Mucosa of stomach (tissue), 1 donor: ENCODE data around the gene IGFBP4.

ENCODE experiments used
- H3K27me3 ChIP-seq: one replicate; pipeline ENCODE4 v1.7.0; 2013; ENCODE audit warnings: mild to moderate bottlenecking, low read length; ENCODE audit not compliant: control insufficient read depth, insufficient read depth
- H3K36me3 ChIP-seq: one replicate; pipeline ENCODE4 v1.7.0; 2013; ENCODE audit warnings: low read length; ENCODE audit not compliant: control insufficient read depth, insufficient read depth
- H3K4me1 ChIP-seq: one replicate; pipeline ENCODE4 v1.7.0; 2013; ENCODE audit warnings: mild to moderate bottlenecking, low read length; ENCODE audit not compliant: control insufficient read depth, insufficient read depth
- H3K4me3 ChIP-seq: one replicate; pipeline ENCODE4 v1.7.0; 2013; ENCODE audit warnings: low read length
- H3K9ac ChIP-seq: one replicate; pipeline ENCODE4 v1.7.0; 2013; ENCODE audit warnings: mild to moderate bottlenecking, low read length, moderate library complexity
- H3K9me3 ChIP-seq: one replicate; pipeline ENCODE4 v1.7.0; 2013; ENCODE audit warnings: mild to moderate bottlenecking, low read length, moderate library complexity; ENCODE audit not compliant: control insufficient read depth
- donor health status: Pancreatic carcinoma.

IGFBP4 gene

DNA sequence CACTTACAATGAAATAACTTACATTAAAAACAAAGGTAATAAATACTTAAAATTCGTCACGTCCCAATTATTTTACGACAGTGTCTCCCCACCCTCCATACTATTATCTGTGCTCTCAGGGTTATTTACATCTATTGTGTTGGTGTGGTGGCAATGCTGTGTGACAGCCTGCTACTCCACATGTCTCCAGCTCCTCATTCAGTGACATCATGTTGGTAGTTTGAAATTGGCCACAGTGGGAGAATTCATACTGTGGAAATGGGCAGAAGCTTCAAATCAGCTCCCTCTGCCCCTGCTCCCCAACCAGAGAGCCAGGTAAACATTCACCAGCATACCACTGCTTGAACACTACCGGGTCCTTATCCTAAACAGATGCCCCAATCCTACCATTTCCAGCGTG lies 51.9 kb downstream of the IGFBP4 start:
- H3K36me3 ChIP-seq, result no peaks in the 10 kb centered on the region
- H3K4me1 ChIP-seq, result peaks cover 28% of the 10 kb centered on the region
- no peak overlapping the region for H3K4me3 ChIP-seq
- no peaks in the 10 kb centered on the region for H3K27me3 ChIP-seq
- H3K9ac ChIP-seq, result no peak overlapping the region
- no peaks in the 10 kb centered on the region for H3K9me3 ChIP-seq

DNA sequence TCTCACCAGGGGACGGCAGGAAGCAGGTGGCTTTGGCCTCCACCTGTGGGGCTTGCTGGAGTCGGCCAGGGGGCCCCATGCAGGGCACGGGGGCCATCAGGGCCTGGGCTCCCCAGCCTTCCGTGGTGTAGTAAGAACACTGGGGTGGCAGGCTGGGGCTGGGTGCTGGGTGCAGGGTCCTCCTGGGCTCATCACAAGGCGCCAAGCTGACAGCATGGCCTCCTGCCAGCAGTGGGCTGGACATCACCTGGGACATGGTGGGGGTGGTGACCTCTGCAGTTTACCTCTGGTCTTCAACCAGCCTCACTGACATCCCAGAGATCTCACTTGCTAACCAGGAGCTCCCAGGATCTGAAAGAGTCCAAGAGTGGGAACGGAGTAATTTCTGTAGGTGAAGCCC lies 52.9 kb downstream of the IGFBP4 start:
- Histone ChIP-seq H3K27me3 (no peaks in the 10 kb centered on the region), H3K9ac (no peak overlapping the region), H3K4me3 (no peak overlapping the region), H3K4me1 (peaks cover 33% of the 10 kb centered on the region), H3K36me3 (no peaks in the 10 kb centered on the region), H3K9me3 (no peaks in the 10 kb centered on the region)

DNA sequence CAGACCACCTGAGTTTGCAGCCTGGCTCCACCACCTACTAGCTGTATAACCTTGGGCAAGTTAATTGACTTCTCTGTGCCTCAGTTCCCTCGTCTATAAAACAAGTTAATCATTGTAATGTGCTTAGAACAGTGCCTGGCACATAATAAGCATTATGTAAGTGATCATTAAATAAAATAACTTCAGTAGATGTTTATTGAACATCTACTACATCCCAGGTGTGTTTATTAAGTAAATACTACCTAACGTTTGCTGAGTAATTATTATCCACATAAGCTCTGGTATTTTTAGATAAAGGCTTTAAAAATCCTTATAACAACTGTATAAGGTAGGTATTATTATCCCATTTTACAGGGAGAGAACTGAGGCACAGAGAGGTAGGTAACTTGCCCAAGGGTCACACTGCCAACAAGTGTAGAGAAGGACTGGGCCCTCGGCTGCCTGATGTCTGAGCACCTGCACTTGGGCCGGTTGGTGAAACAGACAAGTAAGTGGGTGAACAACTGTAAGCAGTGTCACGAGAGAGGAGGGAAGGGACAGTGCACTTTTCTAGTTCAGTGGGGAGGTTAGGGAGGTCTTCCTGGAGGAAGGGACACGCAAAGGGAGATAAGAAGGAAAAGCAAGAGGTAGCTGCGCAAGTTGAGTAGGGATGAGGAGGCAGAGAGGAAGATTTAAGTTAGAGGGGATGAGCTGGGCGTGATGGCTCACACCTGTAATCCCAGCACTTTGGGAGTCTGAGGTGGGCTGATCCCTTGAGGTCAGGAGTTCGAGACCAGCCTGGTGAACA lies 53.6 kb downstream of the IGFBP4 start:
- no peak overlapping the region for H3K4me3 ChIP-seq
- H3K9ac ChIP-seq, result no peak overlapping the region
- no peaks in the 10 kb centered on the region for H3K9me3 ChIP-seq
- H3K36me3 ChIP-seq, result no peaks in the 10 kb centered on the region
- no peaks in the 10 kb centered on the region for H3K27me3 ChIP-seq
- peaks cover 37% of the 10 kb centered on the region for H3K4me1 ChIP-seq

DNA sequence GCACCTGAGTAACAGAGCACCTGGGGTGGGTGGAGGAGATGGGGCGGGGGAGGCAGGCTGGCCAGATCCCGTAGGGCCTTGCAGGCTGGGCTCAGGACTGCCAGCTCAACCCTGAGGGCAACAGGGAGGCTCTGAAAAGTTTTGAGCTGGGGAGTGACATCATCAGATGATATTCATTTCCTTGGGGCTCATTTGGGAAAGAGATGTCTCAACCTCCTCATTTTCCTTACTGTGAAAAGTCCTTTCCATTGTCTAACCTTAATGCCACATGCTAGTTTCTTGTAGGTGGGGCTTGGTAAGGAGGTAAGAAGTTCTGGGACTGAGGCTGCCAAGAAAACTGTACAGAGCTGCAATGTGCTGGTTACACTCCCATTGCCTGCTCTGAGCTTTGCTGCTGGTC lies 54.4 kb downstream of the IGFBP4 start:
- Histone ChIP-seq H3K36me3 (no peaks in the 10 kb centered on the region), H3K4me3 (no peak overlapping the region), H3K4me1 (peaks cover 41% of the 10 kb centered on the region), H3K9ac (no peak overlapping the region), H3K27me3 (no peaks in the 10 kb centered on the region), H3K9me3 (no peaks in the 10 kb centered on the region)

DNA sequence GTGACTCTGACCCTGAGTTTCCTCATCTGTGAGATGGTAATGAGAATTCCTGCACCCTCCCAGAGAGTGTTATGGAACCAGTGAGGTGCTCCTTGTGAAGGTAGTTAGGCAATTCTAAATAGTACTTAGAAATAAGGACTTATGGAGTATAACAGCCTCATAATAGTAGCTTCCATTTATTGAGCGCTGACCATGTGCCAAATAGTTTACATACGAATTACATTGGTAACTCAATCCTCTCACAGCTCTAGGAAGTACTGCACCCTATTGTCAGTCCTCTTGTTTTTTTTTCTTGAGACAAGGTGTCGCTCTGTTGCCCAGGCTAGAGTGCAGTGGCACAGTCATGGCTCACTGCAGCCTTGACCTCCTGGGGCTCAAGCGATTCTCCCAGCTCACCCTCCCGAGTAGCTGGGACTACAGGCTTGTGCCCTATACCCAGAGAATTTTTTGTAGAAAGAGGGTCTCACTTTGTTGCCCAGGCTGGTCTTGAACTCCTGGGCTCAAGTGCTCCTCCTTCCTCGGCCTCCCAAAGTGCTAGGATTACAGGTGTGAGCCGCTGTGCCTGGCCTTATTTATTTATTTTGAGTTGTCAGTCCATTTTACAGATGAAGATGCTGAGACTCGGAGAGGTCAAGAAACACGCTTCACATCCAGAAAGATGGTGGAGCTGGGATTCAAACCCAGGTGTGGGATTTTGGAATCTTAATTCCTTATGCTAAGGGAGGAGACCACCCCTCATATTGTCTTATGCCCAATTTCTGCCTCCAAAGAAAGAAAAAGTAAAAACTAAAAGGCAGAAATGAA lies 55.2 kb downstream of the IGFBP4 start:
- H3K4me3 ChIP-seq, result no peak overlapping the region
- peaks cover 41% of the 10 kb centered on the region for H3K4me1 ChIP-seq
- H3K27me3 ChIP-seq, result no peaks in the 10 kb centered on the region
- H3K36me3 ChIP-seq, result no peaks in the 10 kb centered on the region
- H3K9ac ChIP-seq, result no peak overlapping the region
- H3K9me3 ChIP-seq, result no peaks in the 10 kb centered on the region

DNA sequence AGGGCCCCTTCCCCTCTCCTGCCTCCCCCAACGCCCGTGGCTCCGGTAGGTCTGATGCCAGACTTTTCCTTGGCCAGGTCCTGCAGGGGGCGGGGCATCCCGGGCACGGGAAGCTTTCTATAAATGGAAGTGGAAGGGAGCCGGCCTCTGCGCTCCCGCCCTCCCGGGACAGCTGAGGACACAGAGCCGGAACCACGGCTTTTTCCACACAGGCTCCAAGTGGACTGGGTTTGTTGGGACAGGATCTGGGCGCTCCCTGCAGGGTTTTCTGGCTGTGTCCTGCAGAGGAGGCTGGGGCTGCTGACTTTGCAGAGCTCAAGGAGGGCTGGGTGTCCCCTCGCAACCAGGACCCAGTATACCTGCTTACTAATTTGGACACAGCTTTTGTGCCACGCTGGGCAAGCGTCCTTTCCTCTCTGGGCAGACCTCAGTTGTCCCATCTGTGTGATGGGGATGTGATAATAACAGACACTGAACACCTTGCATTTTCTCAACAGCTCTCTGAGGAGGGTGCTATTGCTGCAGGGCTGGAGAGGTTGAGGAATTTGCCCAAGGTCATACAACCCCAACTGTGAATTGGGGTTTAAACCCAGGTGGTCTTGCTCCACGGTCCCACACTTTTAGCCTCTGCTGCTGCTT lies 56.4 kb downstream of the IGFBP4 start:
- Histone ChIP-seq H3K4me3 (peak overlapping the region; percentile 28), H3K36me3 (no peaks in the 10 kb centered on the region), H3K27me3 (no peaks in the 10 kb centered on the region), H3K9ac (peak overlapping the region; percentile 48), H3K4me1 (peaks cover 41% of the 10 kb centered on the region), H3K9me3 (no peaks in the 10 kb centered on the region)

DNA sequence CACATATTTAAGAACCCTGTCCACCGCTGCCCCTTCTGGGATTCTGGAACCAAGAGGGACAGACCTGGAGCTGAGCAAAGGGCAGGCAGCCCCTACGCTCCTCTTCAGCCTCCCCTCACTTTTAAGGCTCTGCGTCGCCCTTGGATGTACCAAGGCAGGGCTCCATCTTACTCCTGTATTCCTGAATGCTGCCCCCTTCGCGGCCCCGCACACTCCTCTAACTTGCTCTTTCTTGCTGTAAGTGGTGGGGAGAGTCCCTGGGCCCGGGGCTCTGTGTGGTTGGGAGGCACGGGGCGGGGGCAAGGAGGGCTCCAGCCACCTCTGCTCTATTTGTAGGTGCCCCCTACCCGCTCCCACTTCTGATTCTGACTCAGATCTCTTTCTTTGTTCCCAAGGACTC lies 56.9 kb downstream of the IGFBP4 start:
- no peaks in the 10 kb centered on the region for H3K9me3 ChIP-seq
- peak overlapping the region; percentile 5 for H3K9ac ChIP-seq
- H3K27me3 ChIP-seq, result no peaks in the 10 kb centered on the region
- H3K36me3 ChIP-seq, result no peaks in the 10 kb centered on the region
- peaks cover 41% of the 10 kb centered on the region for H3K4me1 ChIP-seq
- H3K4me3 ChIP-seq, result peak overlapping the region; percentile 28

DNA sequence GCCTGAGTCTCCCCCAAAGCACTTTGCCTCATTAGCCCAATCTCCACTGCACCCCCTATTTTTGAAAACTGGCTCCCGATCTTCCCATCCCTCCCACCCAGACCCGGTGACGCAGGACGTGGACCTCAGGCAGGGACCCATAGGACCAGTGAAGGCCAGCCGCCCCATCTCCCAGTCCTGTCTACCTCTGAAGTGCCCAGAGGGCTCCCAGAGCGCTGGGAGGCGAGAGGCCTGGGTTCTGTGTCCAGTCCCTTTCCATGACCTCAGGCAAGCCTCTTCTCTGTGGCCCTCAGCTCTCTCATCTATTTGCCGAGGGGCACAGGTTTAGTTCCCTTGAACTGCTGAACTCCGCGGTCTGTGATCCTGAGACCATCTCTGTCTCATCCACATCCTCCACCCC lies 57.5 kb downstream of the IGFBP4 start:
- Histone ChIP-seq H3K4me3 (no peak overlapping the region), H3K4me1 (peaks cover 41% of the 10 kb centered on the region), H3K9me3 (no peaks in the 10 kb centered on the region), H3K27me3 (no peaks in the 10 kb centered on the region), H3K36me3 (no peaks in the 10 kb centered on the region), H3K9ac (peak overlapping the region; percentile 5)

DNA sequence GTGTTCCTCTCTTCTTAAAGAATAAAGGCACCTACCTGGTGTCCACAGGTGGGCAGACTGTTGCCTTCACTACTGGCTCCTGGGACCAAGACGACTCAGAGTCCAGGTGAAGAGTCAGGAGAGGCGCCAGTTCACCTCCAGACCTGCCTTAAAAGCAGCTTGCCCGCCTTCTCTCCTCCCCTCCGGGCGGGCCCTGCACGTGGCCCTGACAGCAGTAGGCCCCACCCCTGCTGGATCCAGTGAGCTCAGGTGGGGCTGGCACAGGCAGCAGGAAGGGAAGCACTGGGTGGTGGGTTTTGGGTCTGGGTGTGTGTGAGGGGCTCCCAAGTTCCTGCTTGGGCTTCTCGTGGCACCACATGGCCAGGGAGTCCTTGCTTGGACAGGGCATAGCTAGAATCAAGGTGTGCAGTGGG lies 58.3 kb downstream of the IGFBP4 start, which contains the start of gene TNS4:
TSS of gene TNS4 (minus strand) at position 125 of the 413 bp plus-strand sequence. CDS start 5,198 bp downstream, outside the sequence.
- Histone ChIP-seq H3K36me3 (no peaks in the 10 kb centered on the region), H3K27me3 (no peaks in the 10 kb centered on the region), H3K9ac (peak within 1 kb of the TSS; percentile 5), H3K4me3 (no peak within 1 kb of the TSS), H3K9me3 (no peaks in the 10 kb centered on the region), H3K4me1 (peaks cover 41% of the 10 kb centered on the region)

DNA sequence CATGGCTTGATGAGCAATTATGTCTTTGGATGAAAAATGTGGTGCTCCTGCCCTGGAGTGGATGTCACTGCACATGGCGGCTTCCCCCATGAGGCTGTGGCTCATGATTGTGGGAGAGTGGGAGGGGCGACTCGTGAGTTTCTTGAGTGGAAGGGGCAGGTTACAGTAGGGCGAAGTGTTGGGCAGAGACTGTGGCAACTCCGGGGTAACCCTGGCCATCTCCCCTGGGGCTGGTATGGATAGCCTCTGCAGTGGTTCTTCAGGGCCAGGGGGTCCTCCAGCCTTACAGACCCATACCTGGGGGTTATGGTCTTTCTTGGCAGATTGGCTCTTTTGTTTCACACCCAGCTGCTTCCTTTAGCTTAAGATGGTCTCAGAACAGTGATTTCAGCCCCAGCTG lies 59.5 kb downstream of the IGFBP4 start:
- Histone ChIP-seq H3K9ac (no peak overlapping the region), H3K4me3 (no peak overlapping the region), H3K4me1 (peaks cover 38% of the 10 kb centered on the region), H3K27me3 (no peaks in the 10 kb centered on the region), H3K36me3 (no peaks in the 10 kb centered on the region), H3K9me3 (no peaks in the 10 kb centered on the region)

DNA sequence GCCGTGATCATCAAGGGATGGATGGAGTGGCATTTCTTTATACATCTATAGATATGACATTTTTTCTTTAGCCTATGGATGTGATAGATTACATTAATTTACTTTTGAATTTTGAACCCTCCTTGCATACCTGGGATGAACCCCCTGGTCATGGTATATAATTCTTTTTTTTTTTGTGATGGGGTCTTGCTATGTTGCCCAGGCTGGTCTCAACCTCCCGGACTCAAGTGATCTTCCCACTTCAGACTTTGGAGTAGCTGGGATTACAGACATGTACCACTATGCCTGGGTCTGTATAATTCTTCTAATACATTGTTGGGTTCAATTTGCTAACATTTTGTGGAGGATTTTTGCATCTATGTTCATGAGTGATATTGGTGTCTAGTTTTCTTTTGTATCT lies 59.9 kb downstream of the IGFBP4 start:
- Histone ChIP-seq H3K9me3 (no peaks in the 10 kb centered on the region), H3K9ac (no peak overlapping the region), H3K27me3 (no peaks in the 10 kb centered on the region), H3K4me1 (peaks cover 34% of the 10 kb centered on the region), H3K36me3 (no peaks in the 10 kb centered on the region), H3K4me3 (no peak overlapping the region)

DNA sequence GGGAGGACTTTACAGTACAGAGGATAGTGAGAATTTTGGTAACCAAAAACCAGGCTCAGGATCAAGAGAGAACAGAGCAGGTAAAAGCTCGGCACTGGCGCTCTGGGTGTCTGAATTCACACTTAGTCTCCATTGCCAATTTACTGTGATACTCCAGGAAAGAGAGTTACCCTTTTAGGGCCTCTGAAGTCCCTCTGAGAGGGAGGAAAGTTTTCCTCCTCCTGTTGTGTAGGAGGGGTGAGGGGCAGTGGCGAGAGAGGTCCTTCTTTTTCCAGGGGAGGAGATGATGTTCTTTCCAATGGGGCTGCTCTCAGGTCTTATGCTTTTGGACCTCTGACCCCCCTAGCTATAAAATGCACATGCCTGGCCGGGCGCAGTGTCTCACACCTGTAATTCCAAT lies 63.5 kb downstream of the IGFBP4 start:
- no peaks in the 10 kb centered on the region for H3K36me3 ChIP-seq
- H3K4me1 ChIP-seq, result peaks cover 4% of the 10 kb centered on the region
- H3K9ac ChIP-seq, result no peak overlapping the region
- no peaks in the 10 kb centered on the region for H3K27me3 ChIP-seq
- no peaks in the 10 kb centered on the region for H3K9me3 ChIP-seq
- no peak overlapping the region for H3K4me3 ChIP-seq
